Activated T-helper 1 cell treated with Interleukin-2 at 50 U/mL for 16 hours (primary cell): ENCODE results near the gene CXCL11.
"Not testable (repeated sequence)": the region's sequence is repeated elsewhere in the genome, so short reads cannot be mapped to it uniquely, and the experiment has no call there.

Experiments
- DNase-seq: peaks from one replicate; pipeline ENCODE4 v3.0.0-alpha.2; 2020; ENCODE audit warnings: low read depth

The CXCL11 gene

DNA sequence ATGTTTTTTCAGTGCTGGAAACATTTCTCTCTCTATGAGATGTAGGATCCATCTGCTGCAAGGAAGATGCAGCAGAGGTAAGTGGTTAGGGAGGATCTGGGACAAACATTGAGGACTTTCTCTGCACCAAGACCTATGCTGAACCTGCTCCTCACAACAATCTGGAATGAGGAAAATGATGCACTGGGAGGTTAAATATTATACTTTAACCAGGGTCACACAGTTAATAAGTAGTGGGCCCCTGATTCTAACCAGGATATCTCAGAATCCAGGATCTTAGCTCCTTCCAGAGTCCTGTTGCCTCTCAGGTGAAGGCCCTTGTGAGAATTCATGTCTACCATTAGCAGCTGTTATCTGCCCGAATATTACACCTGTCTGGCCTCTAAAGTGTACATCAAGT lies 35.6 kb downstream of the CXCL11 start:
- DNase-seq, result no peak

DNA sequence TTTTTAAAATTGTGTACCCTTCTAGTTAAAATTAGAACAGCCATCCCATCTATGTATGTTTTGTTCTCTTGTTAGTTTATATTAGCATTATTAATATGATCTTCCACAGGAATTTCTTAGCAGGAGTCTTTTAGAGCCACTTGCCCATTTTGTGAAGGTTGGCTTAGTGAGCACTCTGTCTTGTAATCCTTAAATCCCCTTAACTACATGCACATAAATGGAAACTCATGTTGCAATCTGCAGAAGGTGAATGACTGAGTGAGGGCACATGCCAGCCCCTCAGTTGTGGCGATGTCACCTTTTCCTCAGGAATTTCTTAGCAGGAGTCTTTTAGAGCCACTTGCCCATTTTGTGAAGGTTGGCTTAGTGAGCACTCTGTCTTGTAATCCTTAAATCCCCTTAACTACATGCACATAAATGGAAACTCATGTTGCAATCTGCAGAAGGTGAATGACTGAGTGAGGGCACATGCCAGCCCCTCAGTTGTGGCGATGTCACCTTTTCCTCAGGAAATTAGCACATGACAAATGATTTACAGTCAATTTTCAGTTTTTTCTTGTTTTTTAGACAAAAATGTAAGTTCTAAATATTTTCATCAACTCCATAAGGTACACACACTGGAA lies 37.2 kb downstream of the CXCL11 start:
- not testable (repeated sequence) for DNase-seq

DNA sequence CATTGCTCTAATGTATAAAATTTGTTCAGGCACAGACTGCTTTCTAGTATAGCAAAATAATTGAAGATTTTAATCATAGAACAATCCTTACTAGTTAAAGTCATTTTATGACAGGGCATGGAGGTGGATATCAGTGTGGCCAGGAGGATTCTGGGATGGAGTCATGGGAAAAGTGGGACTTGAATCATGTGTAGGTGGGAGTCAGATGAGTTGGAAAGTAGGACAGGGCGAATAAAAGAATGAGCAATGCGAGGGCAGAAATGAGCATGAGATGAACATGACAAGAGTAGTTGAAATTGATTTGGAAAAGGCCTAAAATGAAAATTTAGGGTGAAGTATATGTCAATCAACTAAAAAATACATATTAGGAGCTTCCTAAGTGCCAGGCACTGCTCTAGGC lies 37.9 kb downstream of the CXCL11 start:
- DNase-seq, result no peak

DNA sequence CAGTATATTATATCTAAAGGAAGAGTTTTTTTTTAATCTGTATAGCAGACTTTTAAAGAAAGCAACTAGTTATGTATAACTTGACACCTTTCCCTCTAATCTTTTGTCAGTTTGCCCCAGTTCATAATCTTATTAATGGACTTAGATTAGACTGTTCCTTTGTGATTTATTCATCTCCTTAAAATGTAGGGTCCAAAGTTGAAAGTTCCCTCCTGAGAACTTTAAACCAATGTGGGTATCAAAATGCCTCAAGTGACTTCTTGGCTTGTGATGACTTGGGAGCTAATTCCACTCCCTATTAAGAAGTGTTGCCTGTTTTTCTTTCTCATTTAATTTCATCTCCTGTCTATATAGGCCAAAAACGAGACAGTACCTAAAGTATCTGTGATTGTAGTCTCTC lies 38.8 kb downstream of the CXCL11 start:
- no peak for DNase-seq

- no peak for DNase-seq
Measured at GRCh38 chr4:75995727-75996126, 40.1 kb downstream of the CXCL11 start.

DNA sequence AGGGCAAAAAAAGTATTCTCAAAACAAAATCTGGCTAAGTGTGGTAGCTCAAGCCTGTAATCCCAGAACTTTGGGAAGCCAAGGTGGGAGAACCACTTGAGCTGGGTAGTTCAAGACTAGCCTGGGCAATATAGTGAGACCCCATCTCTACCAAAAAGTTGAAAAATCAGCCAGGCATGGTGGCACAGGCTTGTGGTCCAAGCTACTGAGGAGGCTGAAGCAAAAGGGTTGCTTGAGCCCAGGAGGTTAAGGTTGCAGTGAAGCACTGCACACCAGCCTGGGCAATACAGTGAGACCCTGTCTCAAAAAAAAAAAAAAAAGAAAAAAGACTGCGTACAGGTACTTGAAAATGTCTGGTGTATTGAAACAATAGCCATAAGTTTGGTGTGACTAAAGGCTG lies 43.4 kb downstream of the CXCL11 start:
- no peak for DNase-seq

GRCh38 chr4:75989846-75990528 lies 45.9 kb downstream of the CXCL11 start:
- DNase-seq, result no peak

- no peak for DNase-seq
Measured at GRCh38 chr4:75985116-75985515, 50.8 kb downstream of the CXCL11 start.
